Measurements from ENCODE around the gene TF.

The TF gene

DNA sequence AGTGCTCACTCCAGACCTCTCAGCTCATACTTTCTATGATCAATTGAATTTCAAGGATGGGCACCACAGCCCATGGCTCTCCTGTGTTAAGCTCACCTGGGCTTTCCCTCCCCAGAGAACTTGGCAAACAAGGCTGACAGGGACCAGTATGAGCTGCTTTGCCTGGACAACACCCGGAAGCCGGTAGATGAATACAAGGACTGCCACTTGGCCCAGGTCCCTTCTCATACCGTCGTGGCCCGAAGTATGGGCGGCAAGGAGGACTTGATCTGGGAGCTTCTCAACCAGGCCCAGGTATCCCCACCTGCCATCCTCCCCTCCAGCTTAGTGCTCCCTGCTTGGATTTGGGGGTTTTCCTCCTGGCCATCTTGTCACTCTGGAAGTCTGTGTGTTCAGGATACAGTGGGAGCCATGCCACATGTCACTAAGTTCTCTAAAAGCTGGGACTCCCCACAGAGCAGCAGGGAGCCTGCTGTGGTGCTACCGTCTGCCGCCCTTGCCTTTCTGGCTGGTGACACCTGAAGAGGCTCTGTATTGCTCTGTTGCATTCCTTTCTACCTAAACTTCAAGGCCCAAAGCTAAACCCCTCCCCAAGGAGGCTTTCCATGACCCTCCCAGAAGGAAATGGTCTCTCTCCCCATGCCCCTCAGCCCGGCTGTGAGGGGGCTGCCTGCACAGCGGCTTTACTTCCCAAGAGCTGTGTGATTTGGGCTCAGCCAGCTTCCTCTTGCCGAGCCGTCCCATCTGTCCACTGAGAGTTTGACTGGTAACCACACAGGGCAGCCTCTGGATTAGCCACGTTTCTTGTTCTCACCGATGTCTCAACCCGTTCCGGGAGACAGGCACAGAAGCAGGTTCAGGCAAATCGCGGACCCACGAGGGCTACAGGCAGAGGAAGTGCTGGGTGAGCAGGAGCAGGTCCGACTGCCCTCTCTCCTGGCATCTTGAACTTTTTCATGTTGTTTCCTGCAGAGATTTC, 10.8 kb downstream of the TF start:
- POLR2A ChIA-PET, result no interaction called here
- no peak for DNase-seq (ENCODE audit: extremely low spot score)
- TF ChIP-seq SP1 (IDR thresholded peaks at IDR 0.05) (no peak), TARDBP (IDR thresholded peaks at IDR 0.05) (no peak), LEF1 (IDR thresholded peaks at IDR 0.05; ENCODE audit: borderline replicate concordance) (no peak), ARNT (IDR thresholded peaks at IDR 0.05) (no peak), HDGF (IDR thresholded peaks at IDR 0.05; ENCODE audit: borderline replicate concordance) (no peak), ZNF384 (IDR thresholded peaks at IDR 0.05) (no peak), L3MBTL2 (conservative IDR thresholded peaks at IDR 0.05) (no peak), ELF4 (IDR thresholded peaks at IDR 0.05) (no peak), BHLHE40 (IDR thresholded peaks at IDR 0.05; ENCODE audit: borderline replicate concordance) (no peak), FOXM1 (IDR thresholded peaks at IDR 0.05; ENCODE audit: borderline replicate concordance) (no peak)
- TF ChIP-seq, protein P1, sequence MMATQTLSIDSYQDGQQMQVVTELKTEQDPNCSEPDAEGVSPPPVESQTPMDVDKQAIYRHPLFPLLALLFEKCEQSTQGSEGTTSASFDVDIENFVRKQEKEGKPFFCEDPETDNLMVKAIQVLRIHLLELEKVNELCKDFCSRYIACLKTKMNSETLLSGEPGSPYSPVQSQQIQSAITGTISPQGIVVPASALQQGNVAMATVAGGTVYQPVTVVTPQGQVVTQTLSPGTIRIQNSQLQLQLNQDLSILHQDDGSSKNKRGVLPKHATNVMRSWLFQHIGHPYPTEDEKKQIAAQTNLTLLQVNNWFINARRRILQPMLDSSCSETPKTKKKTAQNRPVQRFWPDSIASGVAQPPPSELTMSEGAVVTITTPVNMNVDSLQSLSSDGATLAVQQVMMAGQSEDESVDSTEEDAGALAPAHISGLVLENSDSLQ (IDR thresholded peaks at IDR 0.05), result no peak
- CTCF ChIA-PET, result no interaction called here

DNA sequence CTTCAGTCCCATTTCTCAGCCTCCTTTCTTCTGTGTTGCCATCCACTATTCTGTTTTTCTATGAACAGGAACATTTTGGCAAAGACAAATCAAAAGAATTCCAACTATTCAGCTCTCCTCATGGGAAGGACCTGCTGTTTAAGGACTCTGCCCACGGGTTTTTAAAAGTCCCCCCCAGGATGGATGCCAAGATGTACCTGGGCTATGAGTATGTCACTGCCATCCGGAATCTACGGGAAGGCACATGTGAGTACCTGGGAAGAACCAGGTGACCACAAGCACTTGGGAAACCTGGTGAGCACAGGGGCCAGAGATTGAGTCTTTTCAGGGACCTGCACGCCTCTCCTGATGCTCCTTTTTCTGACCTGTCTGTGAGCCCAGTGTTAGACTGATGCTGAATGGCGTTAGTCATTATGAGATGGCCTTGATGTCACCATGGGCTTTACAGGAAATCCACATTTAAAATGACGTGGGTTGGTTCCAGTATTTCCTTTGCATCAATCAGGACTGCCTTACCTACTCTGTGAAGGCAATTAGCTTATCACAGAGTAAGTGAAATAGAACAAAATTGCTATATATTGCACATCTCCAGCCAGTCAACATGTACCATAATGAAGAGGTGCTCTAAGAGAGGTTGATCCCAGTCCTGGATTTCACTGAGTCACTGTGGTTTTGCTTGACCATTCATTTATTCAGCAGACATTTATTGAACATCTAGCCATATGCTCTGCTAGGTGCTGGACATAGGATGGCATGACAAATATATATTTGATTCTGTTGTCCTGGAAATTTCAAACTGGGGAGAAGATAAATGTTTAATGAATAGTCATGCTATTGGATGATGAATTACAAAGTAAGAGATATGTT, 11.7 kb downstream of the TF start:
- TF ChIP-seq HDGF (IDR thresholded peaks at IDR 0.05; ENCODE audit: borderline replicate concordance) (no peak), CTBP1 (IDR thresholded peaks at IDR 0.05; ENCODE audit: borderline replicate concordance) (no peak), LEF1 (IDR thresholded peaks at IDR 0.05; ENCODE audit: borderline replicate concordance) (no peak), ELF4 (IDR thresholded peaks at IDR 0.05) (no peak), FOXM1 (IDR thresholded peaks at IDR 0.05; ENCODE audit: borderline replicate concordance) (no peak)
- TF ChIP-seq, protein P1 (IDR thresholded peaks at IDR 0.05), result no peak
- no peak for DNase-seq (ENCODE audit: extremely low spot score)
- POLR2A ChIA-PET, result no interaction called here
- CTCF ChIA-PET, result no interaction called here

DNA sequence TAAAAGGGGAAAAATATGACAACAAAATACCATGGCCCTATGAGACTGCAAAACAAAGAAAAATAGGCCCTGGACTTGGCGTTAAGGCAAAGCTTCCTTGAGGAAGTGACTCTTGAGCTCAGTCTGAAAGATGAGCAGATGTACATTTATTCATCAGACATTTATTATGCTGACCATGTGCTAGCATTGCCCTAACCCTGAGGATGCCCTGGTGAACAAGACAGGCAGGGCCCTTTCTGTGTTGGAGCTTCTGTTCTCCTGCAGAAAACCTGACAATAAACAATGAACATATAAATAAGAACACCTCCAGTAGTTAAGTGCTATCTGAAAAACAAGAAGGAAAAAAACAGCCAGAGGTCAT, 12.4 kb downstream of the TF start:
- POLR2A ChIA-PET, result no interaction called here
- TF ChIP-seq ELF4 (IDR thresholded peaks at IDR 0.05), result no peak
- TF ChIP-seq TARDBP (IDR thresholded peaks at IDR 0.05), result no peak
- TF ChIP-seq NFRKB (IDR thresholded peaks at IDR 0.05), result no peak
- TF ChIP-seq L3MBTL2 (conservative IDR thresholded peaks at IDR 0.05), result no peak
- TF ChIP-seq LEF1 (IDR thresholded peaks at IDR 0.05; ENCODE audit: borderline replicate concordance), result no peak
- no peak for TF ChIP-seq HDGF (IDR thresholded peaks at IDR 0.05; ENCODE audit: borderline replicate concordance)
- no peak for TF ChIP-seq FOXK2 (IDR thresholded peaks at IDR 0.05)
- TF ChIP-seq, protein P1 (IDR thresholded peaks at IDR 0.05), result no peak
- CTCF ChIA-PET, result no interaction called here
- no peak for DNase-seq (ENCODE audit: extremely low spot score)

GRCh38 chr3:133758964-133759739, 13.0 kb downstream of the TF start:
- CTCF ChIA-PET, result no interaction called here
- TF ChIP-seq ZNF384 (IDR thresholded peaks at IDR 0.05) (no peak), TARDBP (IDR thresholded peaks at IDR 0.05) (no peak), LEF1 (IDR thresholded peaks at IDR 0.05; ENCODE audit: borderline replicate concordance) (no peak), ELF4 (IDR thresholded peaks at IDR 0.05) (no peak), BHLHE40 (IDR thresholded peaks at IDR 0.05; ENCODE audit: borderline replicate concordance) (no peak), L3MBTL2 (conservative IDR thresholded peaks at IDR 0.05) (no peak), FOXA1 (IDR thresholded peaks at IDR 0.05) (no peak), HDGF (IDR thresholded peaks at IDR 0.05; ENCODE audit: borderline replicate concordance) (no peak), ARNT (IDR thresholded peaks at IDR 0.05) (no peak), NFRKB (IDR thresholded peaks at IDR 0.05) (no peak)
- TF ChIP-seq, protein P1 (IDR thresholded peaks at IDR 0.05), result no peak
- POLR2A ChIA-PET, result no interaction called here
- DNase-seq (ENCODE audit: extremely low spot score), result no peak

GRCh38 chr3:133759740-133760305, 13.6 kb downstream of the TF start:
- ChIA-PET CTCF (no interaction called here), POLR2A (no interaction called here)
- TF ChIP-seq, protein P1 (IDR thresholded peaks at IDR 0.05), result no peak
- TF ChIP-seq ELF4 (IDR thresholded peaks at IDR 0.05) (no peak), HDGF (IDR thresholded peaks at IDR 0.05; ENCODE audit: borderline replicate concordance) (no peak), FOXA1 (IDR thresholded peaks at IDR 0.05) (no peak)
- DNase-seq (ENCODE audit: extremely low spot score), result no peak

Measured in HEK293T (cell line).